ENCODE measurements around the gene FKBP1C.

FKBP1C gene

GRCh38 chr6:63249875-63250482 is 38.7 kb downstream of the FKBP1C start:
- FAIRE-seq (no peak), DNase-seq (ENCODE audit: extremely low spot score, insufficient read length, low read depth) (no peak)

GRCh38 chr6:63259153-63259552 is 47.9 kb downstream of the FKBP1C start:
- no peak for DNase-seq (ENCODE audit: extremely low spot score, insufficient read length, low read depth)
- FAIRE-seq: no peak

- DNase-seq (ENCODE audit: extremely low spot score, insufficient read length, low read depth): no peak
Measured at GRCh38 chr6:63261820-63262219, 50.6 kb downstream of the FKBP1C start.

More at GRCh38 chr6:63261820-63262219, 50.6 kb downstream of the FKBP1C start:
- no peak for FAIRE-seq
